HCT116 (cell line): Measurements from ENCODE around the gene PPP1R1B. TPM values are rescaled to one million over a fixed set of nuclear protein-coding genes. Genes with fewer than 3 reads are reported as not detected.

ENCODE experiments used
- ATAC-seq: fragments of 200-7000 bp; cut with Tn5 transposase; 2 replicates; pipeline ENCODE4 v1.9.1; 2020; ENCODE audit warnings: mild to moderate bottlenecking, moderate library complexity
- BruUV-seq: library from RNA; stranded (reverse); fragments of 400-500 nt; replicated peaks from 2 replicates; lab custom pipeline; 2021; lab: Mats Ljungman, UMichigan
- CTCF ChIA-PET: fragments of 300-600 bp; sonication (Branson Sonifier 250); formaldehyde crosslinking; loops from one replicate; lab custom pipeline; 2021; ENCODE audit warnings: antibody characterized with exemption; lab: Charles Lee
- POLR2A ChIA-PET: fragments of 300-600, 350-600 bp; sonication (Branson Sonifier 250); formaldehyde crosslinking; loops from one replicate; lab custom pipeline; 2021; ENCODE audit warnings: antibody characterized with exemption; lab: Charles Lee
- RAD21 ChIA-PET, 2 experiments: fragments of 300-600 bp; sonication (Branson Sonifier 250); formaldehyde crosslinking; loops; one replicate each; lab custom pipeline; 2023; ENCODE audit warnings: low total read pairs in 2 of 2; ENCODE audit not compliant: uncharacterized antibody in 2 of 2, unreplicated experiment in 2 of 2, low non-redundant PET in 1 of 2; lab: Charles Lee
- DNase-seq: peaks from one replicate; pipeline ENCODE4 v3.0.0-alpha.2; 2010; ENCODE audit warnings: low read depth, low spot score
- H2AFZ ChIP-seq: fragments of 200-600 bp; shearing (Covaris generic), sonication (generic); 2 replicates; pipeline ENCODE4 v1.6.1; 2017; ENCODE audit warnings: low read depth, mixed run types, mixed read lengths, antibody characterized with exemption, low read length; ENCODE audit not compliant: poor library complexity, severe bottlenecking
- H3K27ac ChIP-seq: 2 replicates; pipeline ENCODE4 v1.5.1; 2012; ENCODE audit warnings: low read depth, low read length
- H3K27me3 ChIP-seq: fragments of 200-600 bp; sonication (generic); 2 replicates; pipeline ENCODE4 v1.6.1; 2016; ENCODE audit warnings: mixed run types, low read length, mixed read lengths; ENCODE audit not compliant: insufficient read depth
- H3K36me3 ChIP-seq, 2 experiments: fragments of 200-500 bp in 1 of 2; fragments of 200-600 bp in 1 of 2; sonication (Bioruptor generic) in 1 of 2; sonication (generic) in 1 of 2; 2 replicates each; pipeline versions ENCODE4 v1.5.1 to v1.6.1; 2014 to 2016; ENCODE audit warnings: low read length in 2 of 2, inconsistent platforms in 1 of 2, mixed read lengths in 1 of 2, mixed run types in 1 of 2; ENCODE audit not compliant: insufficient read depth in 2 of 2, control insufficient read depth in 1 of 2
- H3K4me1 ChIP-seq, 2 experiments: fragments of 200-600 bp in 1 of 2; sonication (generic) in 1 of 2; 2 replicates each; pipeline versions ENCODE4 v1.5.1 to v1.6.1; 2012 to 2017; ENCODE audit warnings: low read length in 2 of 2, inconsistent platforms in 1 of 2, mild to moderate bottlenecking in 1 of 2, mixed read lengths in 1 of 2, mixed run types in 1 of 2, moderate library complexity in 1 of 2; ENCODE audit not compliant: insufficient read depth in 2 of 2, control insufficient read depth in 1 of 2
- H3K4me2 ChIP-seq: fragments of 200-600 bp; sonication (generic); 2 replicates; pipeline ENCODE4 v1.6.1; 2017; ENCODE audit warnings: mixed run types, low read length, mixed read lengths
- H3K4me3 ChIP-seq, 2 experiments: fragments of 200-600 bp in 1 of 2; sonication (generic) in 1 of 2; replicated peaks in 1 of 2; 2 replicates each; pipeline ENCODE4 v1.5.1; 2011 to 2016; ENCODE audit warnings: low read length in 2 of 2, control low read depth in 1 of 2, low read depth in 1 of 2, mild to moderate bottlenecking in 1 of 2, mixed read lengths in 1 of 2, mixed run types in 1 of 2
- H3K79me2 ChIP-seq: fragments of 200-600 bp; sonication (generic); 2 replicates; pipeline ENCODE4 v1.6.1; 2017; ENCODE audit warnings: mild to moderate bottlenecking, mixed run types, low read length, moderate library complexity, mixed read lengths; ENCODE audit not compliant: insufficient read depth
- H3K9ac ChIP-seq: fragments of 200-600 bp; sonication (generic); 2 replicates; pipeline ENCODE4 v1.6.1; 2016; ENCODE audit warnings: low read length, mixed read lengths
- H3K9me2 ChIP-seq: fragments of 200-600 bp; sonication (generic), shearing (Covaris generic); 2 replicates; pipeline ENCODE4 v1.6.1; 2017; ENCODE audit warnings: mixed run types, mild to moderate bottlenecking, moderate library complexity; ENCODE audit not compliant: insufficient read depth
- H3K9me3 ChIP-seq, 2 experiments: fragments of 200-500 bp in 1 of 2; fragments of 200-600 bp in 1 of 2; sonication (Bioruptor generic) in 1 of 2; sonication (generic) in 1 of 2; 2 replicates each; pipeline ENCODE4 v1.6.1; 2014 to 2017; ENCODE audit warnings: low read length in 2 of 2, mixed read lengths in 2 of 2, inconsistent platforms in 1 of 2, low read depth in 1 of 2, mild to moderate bottlenecking in 1 of 2, mixed run types in 1 of 2, moderate library complexity in 1 of 2; ENCODE audit not compliant: control insufficient read depth in 1 of 2, insufficient read depth in 1 of 2
- H4K20me1 ChIP-seq: fragments of 200-600 bp; sonication (generic), shearing (Covaris generic); 2 replicates; pipeline ENCODE4 v1.6.1; 2017; ENCODE audit warnings: mixed run types, mild to moderate bottlenecking, moderate library complexity; ENCODE audit not compliant: insufficient read depth
- CTCF ChIP-seq, 3 experiments: fragments of 200-600 bp in 1 of 3; sonication (generic) in 1 of 3; IDR thresholded peaks in 2 of 3; conservative IDR thresholded peaks in 1 of 3; 2 replicates each; pipeline ENCODE4 v1.5.1; 2012 to 2017; ENCODE audit warnings: low read depth in 2 of 3, low read length in 2 of 3, antibody characterized with exemption in 1 of 3, borderline replicate concordance in 1 of 3, control low read depth in 1 of 3, mild to moderate bottlenecking in 1 of 3, mixed read lengths in 1 of 3, mixed run types in 1 of 3, moderate library complexity in 1 of 3; ENCODE audit not compliant: insufficient read depth in 1 of 3
- FOSL1 ChIP-seq: IDR thresholded peaks from 2 replicates; pipeline ENCODE4 v1.6.1; 2012; ENCODE audit warnings: low read depth
- YY1 ChIP-seq: IDR thresholded peaks from 2 replicates; pipeline ENCODE4 v1.6.1; 2011; ENCODE audit warnings: low read length, low read depth, moderate library complexity, mild to moderate bottlenecking; ENCODE audit not compliant: insufficient replicate concordance; ENCODE audit errors: extremely low read depth
- ZFX ChIP-seq: fragments of 450-650 bp; IDR thresholded peaks from 2 replicates; pipeline ENCODE4 v1.6.1; 2017
- intact Hi-C: fragments of 100-400 bp; cut with micrococcal nuclease; formaldehyde crosslinking; loops from 2 replicates; pipeline ENCODE4 v1.10.0; 2022
- total RNA-seq: library from RNA; stranded (reverse); gene quantifications from one replicate; pipeline ENCODE4 v1.2.1, GENCODE V29; 2021; ENCODE audit not compliant: unreplicated experiment
- TF ChIP-seq, protein P1 (sequence below): IDR thresholded peaks from 2 replicates; pipeline ENCODE4 v1.6.1; 2012

PPP1R1B gene
- total RNA-seq, 1 experiment from 2014 or later = 0.49 TPM

DNA sequence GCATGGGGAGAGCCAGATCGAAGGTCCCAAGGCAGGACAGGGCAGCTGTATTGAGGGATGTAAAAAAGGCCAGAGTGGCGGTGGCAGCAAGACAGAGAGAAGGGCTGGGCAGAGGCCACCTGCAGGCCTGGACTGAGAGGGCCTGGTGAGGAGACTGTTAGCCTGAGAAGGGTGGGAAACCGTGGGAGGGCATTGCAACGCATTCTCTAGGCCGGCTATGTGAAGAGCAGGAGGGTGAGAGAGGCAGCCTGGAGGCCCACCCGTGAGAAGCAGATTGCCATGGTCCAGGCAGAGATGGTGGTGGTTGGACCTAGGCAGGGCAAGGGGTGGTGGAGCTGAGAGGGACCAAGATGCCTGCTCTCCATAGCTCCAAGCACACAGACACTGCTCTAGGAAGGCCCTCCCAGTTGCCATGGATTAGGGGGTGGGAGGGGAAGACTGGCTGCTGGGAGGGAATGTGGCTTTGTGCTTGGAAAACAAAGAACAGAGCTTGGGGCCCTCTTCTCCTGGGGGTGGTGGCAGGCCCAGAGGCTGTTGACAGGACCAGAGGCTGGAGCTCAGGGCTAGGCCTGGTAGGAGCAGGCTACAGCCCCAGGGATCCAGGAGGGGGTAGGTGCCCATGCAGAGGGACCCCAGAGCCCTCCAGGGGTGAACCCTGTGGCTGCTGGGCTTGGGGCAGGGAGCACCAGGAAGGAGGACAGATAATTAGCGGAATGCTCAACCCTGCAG is 26.0 kb downstream of the PPP1R1B start:
- Histone ChIP-seq H3K79me2 (peaks cover under 1% of the 10 kb centered on the region; the same call in 1 of the 2 replicates), H3K9me3 (no peaks in the 10 kb centered on the region), H4K20me1 (no peaks in the 10 kb centered on the region), H3K9ac (no peak overlapping the region), H3K27me3 (no peaks in the 10 kb centered on the region), H3K36me3 (no peaks in the 10 kb centered on the region; a peak in 1 of 4 replicates), H3K27ac (no peak overlapping the region; the same call in 1 of the 2 replicates), H2AFZ (no peak overlapping the region), H3K4me1 (peaks cover 13 to 56% of the 10 kb centered on the region in 2 experiments), H3K4me2 (no peak overlapping the region), H3K9me2 (no peaks in the 10 kb centered on the region), H3K4me3 (no peak overlapping the region)
- POLR2A ChIA-PET = no interaction called here
- DNase-seq = no peak
- no peak for TF ChIP-seq FOSL1
- TF ChIP-seq ZFX = no peak
- TF ChIP-seq, protein P1, sequence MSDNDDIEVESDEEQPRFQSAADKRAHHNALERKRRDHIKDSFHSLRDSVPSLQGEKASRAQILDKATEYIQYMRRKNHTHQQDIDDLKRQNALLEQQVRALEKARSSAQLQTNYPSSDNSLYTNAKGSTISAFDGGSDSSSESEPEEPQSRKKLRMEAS = no peak
- TF ChIP-seq YY1 = no peak
- TF ChIP-seq CTCF (IDR thresholded peaks at IDR 0.05 in 2 of 3, conservative IDR thresholded peaks at IDR 0.05 in 1 of 3; ENCODE audit: borderline replicate concordance in 1 of 3, insufficient read depth in 1 of 3, low read depth in 2 of 3, low read length in 2 of 3) = no peak
- RAD21 ChIA-PET = no interaction called here
- CTCF ChIA-PET = interaction anchor here (1.1 to 3.6 kb wide), 13 partner anchors 9 to 446 kb away, joined by 3 to 30 read pairs (median 5); partner anchors contain the start of gene ERBB2
- no TSS peak for BruUV-seq
- intact Hi-C loops = no loop called here
- ATAC-seq = no peak
